Measurements from ENCODE around the gene CIBAR2.

- TF ChIP-seq CTCF (IDR thresholded peaks at IDR 0.05; ENCODE audit: low read depth, low read length) (no peak), EZH2phosphoT487 (IDR thresholded peaks at IDR 0.05; ENCODE audit: low read depth) (no peak)
These were observed 36.7 kb upstream of the CIBAR2 start for GRCh38 chr16:85148931-85149330.

All from OCI-LY3 (cell line).